Activated CD8-positive, alpha-beta T cell treated with anti-CD3 and anti-CD28 coated beads, Interleukin-2, amount 10 ng/mL, durations not matched to agents 7 days and 5 days (primary cell): ENCODE measurements around the gene B3GLCT. TPM values are rescaled to one million over a fixed set of nuclear protein-coding genes. Genes with fewer than 3 reads are reported as not detected.

Experiments used
- ATAC-seq: fragments of 150-1000 bp; cut with Tn5 transposase; one replicate; pipeline ENCODE4 v1.10.0; 2021; ENCODE audit warnings: moderate library complexity
- CTCF ChIA-PET: fragments of 350-600 bp; sonication (Branson Sonifier 250); formaldehyde crosslinking; loops from one replicate; lab custom pipeline; 2021; ENCODE audit warnings: antibody characterized with exemption; lab: Charles Lee
- POLR2A ChIA-PET: fragments of 350-600 bp; sonication (Branson Sonifier 250); formaldehyde crosslinking; loops from one replicate; lab custom pipeline; 2021; ENCODE audit warnings: antibody characterized with exemption; lab: Charles Lee
- DNase-seq: peaks from one replicate; pipeline ENCODE4 v3.0.0-alpha.2; 2020
- H3K27ac Mint-ChIP-seq: one replicate; pipeline ENCODE4 v1.8.0; 2021; ENCODE audit warnings: mild to moderate bottlenecking, mixed read lengths
- H3K27me3 Mint-ChIP-seq: one replicate; pipeline ENCODE4 v1.8.0; 2021; ENCODE audit warnings: low read depth, mixed read lengths
- H3K36me3 Mint-ChIP-seq: one replicate; pipeline ENCODE4 v1.8.0; 2021; ENCODE audit warnings: low read depth, mixed read lengths
- H3K4me1 Mint-ChIP-seq: one replicate; pipeline ENCODE4 v1.8.0; 2021; ENCODE audit warnings: low read depth, mixed read lengths
- H3K4me3 Mint-ChIP-seq: one replicate; pipeline ENCODE4 v1.8.0; 2021; ENCODE audit warnings: mild to moderate bottlenecking, mixed read lengths
- H3K9me3 Mint-ChIP-seq: one replicate; pipeline ENCODE4 v1.8.0; 2022; ENCODE audit warnings: mixed read lengths; ENCODE audit not compliant: insufficient read depth
- total RNA-seq, 2 experiments: library from RNA; stranded (reverse); gene quantifications; one replicate each; pipeline ENCODE4 v1.2.3, GENCODE V29; 2021

Gene B3GLCT
- total RNA-seq, 2 experiments from 2014 or later, result 5.0 to 5.5 TPM

GRCh38 chr13:31301119-31301518 lies 101.3 kb downstream of the B3GLCT start:
- H3K9me3 Mint-ChIP-seq, result peaks cover 10% of the 10 kb centered on the region
- ATAC-seq (no peak), DNase-seq (no peak)
- H3K27ac Mint-ChIP-seq, result no peak overlapping the region
- H3K36me3 Mint-ChIP-seq, result peaks cover 2% of the 10 kb centered on the region
- H3K27me3 Mint-ChIP-seq, result no peaks in the 10 kb centered on the region
- CTCF ChIA-PET, result no interaction called here
- no peaks in the 10 kb centered on the region for H3K4me1 Mint-ChIP-seq
- no peak overlapping the region for H3K4me3 Mint-ChIP-seq
- POLR2A ChIA-PET, result no interaction called here

GRCh38 chr13:31310356-31310755 lies 110.6 kb downstream of the B3GLCT start:
- ATAC-seq (no peak), DNase-seq (no peak)
- Mint-ChIP-seq H3K9me3 (peaks cover 38% of the 10 kb centered on the region), H3K27ac (no peak overlapping the region), H3K27me3 (no peaks in the 10 kb centered on the region), H3K36me3 (peaks cover 5% of the 10 kb centered on the region), H3K4me1 (no peaks in the 10 kb centered on the region), H3K4me3 (no peak overlapping the region)
- ChIA-PET CTCF (no interaction called here), POLR2A (no interaction called here)

DNA sequence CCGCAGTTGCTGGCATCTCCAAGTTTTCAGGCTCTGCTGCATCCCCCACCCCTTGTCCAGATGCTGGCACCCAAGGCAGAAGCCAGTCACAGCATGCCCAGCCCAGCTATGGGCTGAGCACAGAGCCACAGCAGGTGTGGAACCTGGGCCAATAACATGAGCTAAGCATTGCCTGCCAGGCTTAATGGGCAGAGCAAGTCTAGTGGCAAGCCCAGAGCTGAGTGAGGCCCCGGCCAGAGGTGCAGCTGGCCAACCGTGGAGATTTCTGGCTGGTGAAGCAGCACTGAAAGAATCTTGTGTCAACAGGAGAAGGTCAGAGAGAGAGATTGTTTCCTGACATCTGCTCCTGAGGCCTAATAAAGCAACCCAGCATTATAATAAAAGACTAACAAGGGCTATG lies 111.0 kb downstream of the B3GLCT start:
- H3K4me3 Mint-ChIP-seq, result no peak overlapping the region
- POLR2A ChIA-PET, result no interaction called here
- CTCF ChIA-PET, result no interaction called here
- H3K27ac Mint-ChIP-seq, result no peak overlapping the region
- H3K27me3 Mint-ChIP-seq, result no peaks in the 10 kb centered on the region
- peaks cover 6% of the 10 kb centered on the region for H3K36me3 Mint-ChIP-seq
- ATAC-seq (no peak), DNase-seq (no peak)
- peaks cover 39% of the 10 kb centered on the region for H3K9me3 Mint-ChIP-seq
- H3K4me1 Mint-ChIP-seq, result no peaks in the 10 kb centered on the region

DNA sequence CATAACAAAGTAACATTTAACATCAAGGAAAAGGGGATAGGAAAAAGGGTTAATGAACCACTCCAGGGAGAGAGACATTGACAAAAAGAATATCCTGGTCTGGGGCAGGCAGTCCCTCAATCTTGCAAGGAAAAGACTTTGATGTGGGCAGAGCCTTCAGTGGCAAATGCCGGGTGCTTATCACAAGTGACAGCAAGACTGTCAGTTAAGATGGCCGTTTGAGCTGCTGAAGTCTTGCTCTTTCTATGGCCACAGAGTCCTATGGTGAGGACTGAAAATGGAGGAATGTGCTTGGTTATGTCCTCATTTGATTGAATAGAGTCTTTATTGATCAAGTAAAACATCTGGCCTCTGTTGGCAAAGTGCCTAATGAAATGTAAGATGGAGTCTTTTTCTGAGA lies 112.1 kb downstream of the B3GLCT start:
- Mint-ChIP-seq H3K36me3 (peaks cover 6% of the 10 kb centered on the region), H3K27me3 (no peaks in the 10 kb centered on the region), H3K27ac (no peak overlapping the region), H3K4me3 (no peak overlapping the region), H3K9me3 (peaks cover 39% of the 10 kb centered on the region), H3K4me1 (no peaks in the 10 kb centered on the region)
- DNase-seq (no peak), ATAC-seq (no peak)
- CTCF ChIA-PET, result no interaction called here
- POLR2A ChIA-PET, result no interaction called here

GRCh38 chr13:31314961-31315360 lies 115.2 kb downstream of the B3GLCT start:
- H3K4me3 Mint-ChIP-seq, result no peak overlapping the region
- H3K36me3 Mint-ChIP-seq, result peaks cover 6% of the 10 kb centered on the region
- ATAC-seq (no peak), DNase-seq (no peak)
- no peaks in the 10 kb centered on the region for H3K27me3 Mint-ChIP-seq
- CTCF ChIA-PET, result no interaction called here
- no peak overlapping the region for H3K27ac Mint-ChIP-seq
- H3K4me1 Mint-ChIP-seq, result no peaks in the 10 kb centered on the region
- POLR2A ChIA-PET, result no interaction called here
- H3K9me3 Mint-ChIP-seq, result peaks cover 24% of the 10 kb centered on the region

GRCh38 chr13:31320946-31321345 lies 121.2 kb downstream of the B3GLCT start:
- Mint-ChIP-seq H3K4me3 (no peak overlapping the region), H3K4me1 (no peaks in the 10 kb centered on the region), H3K9me3 (no peaks in the 10 kb centered on the region), H3K27ac (no peak overlapping the region), H3K36me3 (no peaks in the 10 kb centered on the region), H3K27me3 (no peaks in the 10 kb centered on the region)
- ChIA-PET POLR2A (no interaction called here), CTCF (no interaction called here)
- no peak for ATAC-seq
- no peak for DNase-seq

DNA sequence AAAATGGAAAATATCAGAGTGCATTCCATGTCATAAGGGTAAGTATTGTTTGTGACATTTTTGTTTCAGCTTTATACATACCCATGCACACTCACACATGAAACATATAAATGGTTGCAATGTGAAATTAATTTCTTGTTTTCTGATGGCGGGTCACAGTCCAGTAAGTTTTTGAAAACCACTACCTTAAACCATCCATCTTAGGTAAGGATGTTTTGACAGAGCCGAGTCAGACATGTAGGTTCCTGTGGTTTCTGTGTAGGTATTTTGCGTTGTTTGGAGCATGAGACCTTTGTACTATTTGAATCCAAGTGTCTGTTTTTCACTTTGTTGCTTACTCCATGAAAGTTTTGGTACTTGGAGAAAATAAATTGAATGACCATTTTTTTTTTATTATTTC lies 121.7 kb downstream of the B3GLCT start:
- DNase-seq, result no peak
- Mint-ChIP-seq H3K4me1 (no peaks in the 10 kb centered on the region), H3K9me3 (no peaks in the 10 kb centered on the region), H3K4me3 (no peak overlapping the region), H3K27me3 (no peaks in the 10 kb centered on the region), H3K36me3 (no peaks in the 10 kb centered on the region), H3K27ac (no peak overlapping the region)
- POLR2A ChIA-PET, result no interaction called here
- ATAC-seq, result no peak
- CTCF ChIA-PET, result no interaction called here

DNA sequence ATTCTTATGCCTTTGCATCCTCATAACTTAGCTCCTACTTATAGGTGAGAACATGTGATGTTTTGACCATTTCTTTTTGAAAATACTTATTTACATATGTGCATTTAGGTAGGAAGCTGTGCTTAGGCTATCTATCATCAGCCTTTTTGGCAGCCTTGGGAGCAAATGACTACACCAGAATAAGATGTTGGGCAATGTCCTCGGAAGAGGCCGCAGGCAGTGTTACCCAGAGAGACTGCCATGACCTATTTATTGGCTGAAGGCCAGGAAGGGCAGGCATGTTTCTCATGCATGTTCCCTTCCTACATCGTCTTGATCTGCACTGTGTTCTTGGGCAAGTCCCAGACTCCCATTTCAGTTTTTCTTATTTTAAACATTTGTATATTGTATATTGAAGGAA lies 122.3 kb downstream of the B3GLCT start:
- H3K4me3 Mint-ChIP-seq, result no peak overlapping the region
- CTCF ChIA-PET, result no interaction called here
- no peaks in the 10 kb centered on the region for H3K9me3 Mint-ChIP-seq
- ATAC-seq (no peak), DNase-seq (no peak)
- H3K4me1 Mint-ChIP-seq, result no peaks in the 10 kb centered on the region
- POLR2A ChIA-PET, result no interaction called here
- no peaks in the 10 kb centered on the region for H3K36me3 Mint-ChIP-seq
- H3K27me3 Mint-ChIP-seq, result no peaks in the 10 kb centered on the region
- H3K27ac Mint-ChIP-seq, result no peak overlapping the region

- no peaks in the 10 kb centered on the region for H3K4me1 Mint-ChIP-seq
- H3K27me3 Mint-ChIP-seq, result no peaks in the 10 kb centered on the region
- H3K36me3 Mint-ChIP-seq, result no peaks in the 10 kb centered on the region
- POLR2A ChIA-PET, result no interaction called here
- CTCF ChIA-PET, result no interaction called here
- ATAC-seq (no peak), DNase-seq (no peak)
- no peaks in the 10 kb centered on the region for H3K9me3 Mint-ChIP-seq
- H3K4me3 Mint-ChIP-seq, result no peak overlapping the region
- no peak overlapping the region for H3K27ac Mint-ChIP-seq
These were observed 123.1 kb downstream of the B3GLCT start for GRCh38 chr13:31322702-31323405.

- CTCF ChIA-PET, result no interaction called here
- ATAC-seq (no peak), DNase-seq (no peak)
- no peak overlapping the region for H3K4me3 Mint-ChIP-seq
- H3K4me1 Mint-ChIP-seq, result no peaks in the 10 kb centered on the region
- no peaks in the 10 kb centered on the region for H3K27me3 Mint-ChIP-seq
- H3K27ac Mint-ChIP-seq, result no peak overlapping the region
- H3K9me3 Mint-ChIP-seq, result no peaks in the 10 kb centered on the region
- H3K36me3 Mint-ChIP-seq, result peaks cover 5% of the 10 kb centered on the region
- POLR2A ChIA-PET, result no interaction called here
These were observed 127.5 kb downstream of the B3GLCT start for GRCh38 chr13:31327182-31327860.

- Mint-ChIP-seq H3K27me3 (no peaks in the 10 kb centered on the region), H3K27ac (no peak overlapping the region), H3K9me3 (no peaks in the 10 kb centered on the region), H3K4me3 (no peak overlapping the region), H3K36me3 (peaks cover 5% of the 10 kb centered on the region), H3K4me1 (no peaks in the 10 kb centered on the region)
- ChIA-PET POLR2A (no interaction called here), CTCF (no interaction called here)
- ATAC-seq (no peak), DNase-seq (no peak)
These were observed 128.9 kb downstream of the B3GLCT start for GRCh38 chr13:31328549-31329235.

GRCh38 chr13:31330236-31330635 lies 130.5 kb downstream of the B3GLCT start:
- Mint-ChIP-seq H3K9me3 (no peaks in the 10 kb centered on the region), H3K4me1 (no peaks in the 10 kb centered on the region), H3K27me3 (no peaks in the 10 kb centered on the region), H3K27ac (no peak overlapping the region), H3K36me3 (peaks cover 5% of the 10 kb centered on the region), H3K4me3 (no peak overlapping the region)
- CTCF ChIA-PET, result no interaction called here
- POLR2A ChIA-PET, result no interaction called here
- ATAC-seq (no peak), DNase-seq (no peak)
